Cardiac fibroblast (primary cell): ENCODE measurements around the gene DGKG.

Source experiments
- DNase-seq, 2 donors: peaks; one replicate each; pipeline versions ENCODE4 v3.0.0 to v3.0.0-alpha.2; 2010; ENCODE audit warnings: low read depth in 2 of 2
- H3K4me3 ChIP-seq, 2 donors: replicated peaks in 1 of 2; 1 replicate in 1 of 2; 2 replicates in 1 of 2; pipeline ENCODE4 v1.5.1; 2011; ENCODE audit warnings: low read depth in 2 of 2, low read length in 2 of 2, mild to moderate bottlenecking in 2 of 2, moderate library complexity in 1 of 2
- TF ChIP-seq, protein P1 (sequence below): IDR thresholded peaks from one replicate; pipeline ENCODE4 v1.5.1; 2011; ENCODE audit warnings: low read depth, mild to moderate bottlenecking, low read length, inconsistent platforms

Gene DGKG

DNA sequence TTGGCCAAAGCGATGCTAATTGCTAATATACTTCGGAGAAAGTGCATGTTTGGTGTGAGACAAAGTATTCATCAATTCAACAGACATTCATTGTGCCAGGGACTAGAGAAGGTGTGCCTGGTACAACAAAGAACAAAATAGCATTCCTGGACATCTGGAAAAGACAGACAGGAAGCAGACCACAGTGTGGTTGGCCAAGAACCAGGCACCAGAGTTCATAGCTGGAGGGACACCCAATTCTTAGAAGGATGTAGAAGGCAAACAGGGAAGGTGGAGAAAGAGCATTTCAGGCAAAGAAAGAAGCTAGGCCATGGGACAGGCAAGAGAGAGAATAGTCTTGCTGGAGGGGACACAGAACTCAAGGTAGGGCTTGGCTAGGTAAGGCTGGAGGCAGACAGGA is 147.4 kb downstream of the DGKG start:
- DNase-seq, result no peak
- TF ChIP-seq, protein P1, sequence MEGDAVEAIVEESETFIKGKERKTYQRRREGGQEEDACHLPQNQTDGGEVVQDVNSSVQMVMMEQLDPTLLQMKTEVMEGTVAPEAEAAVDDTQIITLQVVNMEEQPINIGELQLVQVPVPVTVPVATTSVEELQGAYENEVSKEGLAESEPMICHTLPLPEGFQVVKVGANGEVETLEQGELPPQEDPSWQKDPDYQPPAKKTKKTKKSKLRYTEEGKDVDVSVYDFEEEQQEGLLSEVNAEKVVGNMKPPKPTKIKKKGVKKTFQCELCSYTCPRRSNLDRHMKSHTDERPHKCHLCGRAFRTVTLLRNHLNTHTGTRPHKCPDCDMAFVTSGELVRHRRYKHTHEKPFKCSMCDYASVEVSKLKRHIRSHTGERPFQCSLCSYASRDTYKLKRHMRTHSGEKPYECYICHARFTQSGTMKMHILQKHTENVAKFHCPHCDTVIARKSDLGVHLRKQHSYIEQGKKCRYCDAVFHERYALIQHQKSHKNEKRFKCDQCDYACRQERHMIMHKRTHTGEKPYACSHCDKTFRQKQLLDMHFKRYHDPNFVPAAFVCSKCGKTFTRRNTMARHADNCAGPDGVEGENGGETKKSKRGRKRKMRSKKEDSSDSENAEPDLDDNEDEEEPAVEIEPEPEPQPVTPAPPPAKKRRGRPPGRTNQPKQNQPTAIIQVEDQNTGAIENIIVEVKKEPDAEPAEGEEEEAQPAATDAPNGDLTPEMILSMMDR, result no peak
- no peak overlapping the region for H3K4me3 ChIP-seq

DNA sequence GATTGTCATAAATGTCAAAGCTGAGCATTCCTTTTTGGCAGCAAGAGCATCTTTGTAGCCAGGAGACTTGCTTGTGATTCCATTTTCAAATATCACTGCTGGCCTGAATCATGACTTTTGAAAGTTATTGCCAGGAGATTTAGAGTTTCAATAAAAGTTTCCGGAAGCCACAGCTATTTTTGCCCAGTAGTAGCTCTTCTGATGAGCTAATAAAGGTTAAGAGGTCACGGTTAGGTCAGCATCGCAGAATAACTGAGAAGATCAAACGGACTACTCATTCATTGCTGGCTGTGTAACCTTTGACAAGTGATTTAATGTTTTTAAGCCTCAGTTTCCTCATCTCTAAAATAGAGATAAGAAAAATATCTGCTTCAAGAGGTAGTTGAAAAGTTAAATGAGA is 148.1 kb downstream of the DGKG start:
- TF ChIP-seq, protein P1, result no peak
- DNase-seq, result peak in 1 of 2 donors; percentile 47
- H3K4me3 ChIP-seq, result no peak overlapping the region

DNA sequence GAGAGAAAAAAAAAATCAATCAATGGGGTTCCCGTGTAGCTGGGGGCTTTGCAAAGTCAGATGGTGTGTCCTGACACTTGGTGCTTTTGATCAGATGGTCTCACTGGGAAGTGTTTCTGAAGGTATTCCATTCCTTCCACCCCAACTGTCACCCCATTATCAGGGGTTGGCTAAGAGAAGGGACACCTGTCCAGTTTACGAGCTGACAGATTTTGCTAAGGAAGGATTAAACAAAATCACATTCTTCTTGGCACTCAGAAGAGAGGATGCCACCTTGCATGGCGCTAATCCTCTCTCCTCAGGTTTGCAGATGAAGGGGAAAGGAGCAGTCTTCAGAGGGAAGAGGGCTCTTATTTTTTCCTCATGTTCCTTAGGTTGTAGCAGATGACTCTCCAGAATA is 149.4 kb downstream of the DGKG start:
- H3K4me3 ChIP-seq, result no peak overlapping the region
- DNase-seq, result no peak
- TF ChIP-seq, protein P1, result no peak

DNA sequence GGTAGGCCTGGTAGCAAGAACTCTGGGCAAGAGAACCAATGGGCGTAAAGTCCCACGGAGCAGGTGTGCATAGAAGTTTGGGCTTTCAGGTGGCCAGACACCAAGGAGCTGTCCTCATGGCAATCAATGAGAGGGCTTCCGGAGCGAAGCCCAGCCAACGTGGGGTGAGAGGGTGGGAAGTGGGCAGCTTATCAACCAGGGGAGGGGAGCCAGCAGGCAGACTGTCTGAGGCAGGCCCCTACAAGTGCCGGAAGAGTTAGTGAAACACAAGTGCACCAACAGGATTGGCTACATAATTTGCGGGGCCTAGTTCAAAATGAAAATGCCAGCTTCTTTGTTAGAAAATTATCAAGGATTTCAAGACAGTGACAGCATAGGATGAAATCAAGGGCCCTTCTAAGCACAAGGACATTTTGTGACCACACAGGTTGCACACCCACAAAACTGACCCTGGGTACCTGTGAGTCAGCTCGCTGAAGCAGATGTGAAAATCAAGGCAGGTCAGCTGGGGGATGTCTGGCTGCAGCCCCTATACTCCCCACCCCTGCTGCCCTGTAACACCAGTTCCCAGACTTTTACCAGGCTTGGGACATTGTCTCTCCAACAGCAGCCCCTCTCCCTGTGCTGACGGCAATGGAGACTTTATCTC is 151.1 kb downstream of the DGKG start:
- no peak overlapping the region for H3K4me3 ChIP-seq
- TF ChIP-seq, protein P1, result no peak
- DNase-seq, result no peak

DNA sequence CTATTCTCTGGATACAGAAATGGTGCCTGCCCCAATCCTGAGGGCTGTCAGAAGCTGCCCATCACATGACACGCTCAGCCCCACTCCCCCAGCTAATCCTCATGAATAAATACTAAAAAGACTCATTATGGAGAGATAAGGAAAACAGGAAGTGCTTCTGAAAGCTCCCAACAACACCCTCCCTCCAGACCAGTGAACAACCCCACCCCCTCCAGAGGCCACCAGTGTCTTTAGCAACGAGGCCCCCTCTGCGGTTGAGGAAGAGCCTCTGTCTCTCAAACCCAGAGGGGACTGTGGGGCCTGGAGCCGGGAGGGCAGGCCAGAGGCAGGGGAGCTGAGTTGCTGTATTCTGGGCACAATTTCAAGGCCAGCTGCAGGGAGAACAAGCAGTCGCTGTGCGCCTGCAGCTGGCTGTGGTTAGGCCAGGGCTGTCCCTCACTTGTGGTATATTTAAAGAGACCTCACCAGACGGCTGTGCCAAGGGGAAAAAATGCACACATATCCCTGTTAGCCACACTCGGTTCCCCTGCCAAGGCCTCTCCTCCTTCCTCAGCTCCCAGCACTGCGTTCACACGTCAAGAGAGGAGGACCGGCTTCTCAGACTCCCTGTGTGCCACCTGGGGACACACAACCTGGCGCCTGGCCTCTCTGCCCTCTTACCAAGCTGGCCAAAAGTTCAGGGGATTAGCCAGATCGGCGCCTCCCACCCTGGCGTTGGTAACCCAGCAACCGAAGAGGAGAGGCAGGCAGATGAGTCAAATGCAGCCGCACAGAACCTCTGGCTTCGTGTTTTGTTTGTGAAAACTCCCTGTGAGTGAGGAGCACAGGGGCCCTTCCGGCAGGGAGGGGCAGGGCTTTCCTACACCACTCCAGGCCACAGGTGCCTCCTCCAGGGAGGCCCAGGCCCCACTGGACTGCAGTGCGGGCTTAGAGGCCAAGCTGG is 152.0 kb downstream of the DGKG start:
- TF ChIP-seq, protein P1, result no peak
- peak; percentile 72 to 77 for DNase-seq
- H3K4me3 ChIP-seq, result peak overlapping the region in 1 of 2 donors; percentile 21

DNA sequence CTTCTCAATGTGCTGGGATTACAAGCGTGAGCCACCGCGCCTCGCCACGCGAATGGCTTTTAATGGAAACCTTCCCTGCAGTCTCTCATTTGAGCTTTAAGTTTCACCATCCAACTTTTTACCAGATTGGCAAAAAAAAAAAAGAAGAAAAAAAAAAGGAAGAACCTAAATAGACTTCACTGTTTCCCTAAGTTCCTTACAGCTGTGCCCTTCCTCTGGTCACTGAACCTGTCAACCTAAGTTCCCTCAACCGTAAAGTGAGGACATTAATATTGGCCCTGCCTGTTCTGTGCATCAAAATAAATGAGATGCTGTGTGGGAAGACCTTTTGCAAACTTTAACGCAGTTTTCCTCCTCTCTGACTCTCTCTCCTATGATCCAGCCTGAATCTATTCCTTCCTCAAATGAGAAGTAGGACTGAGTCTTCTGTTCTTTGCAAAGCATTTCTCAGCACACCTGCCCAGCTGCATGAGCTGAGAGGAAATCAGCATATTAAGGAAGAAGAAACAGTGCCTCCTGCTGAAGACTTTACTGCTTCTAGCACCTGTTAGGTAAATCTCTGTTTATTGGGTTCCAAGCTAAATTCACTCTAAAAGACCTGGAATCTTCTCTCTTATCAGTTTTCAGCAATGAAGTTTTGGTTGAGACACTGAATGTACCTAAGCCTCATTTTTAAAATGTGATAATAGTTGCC is 153.6 kb downstream of the DGKG start:
- TF ChIP-seq, protein P1, result no peak
- H3K4me3 ChIP-seq, result no peak overlapping the region
- no peak for DNase-seq
